GM12892 (cell line): ENCODE data around the gene KLHL40.

ENCODE experiments used
- POLR2A ChIP-seq: IDR thresholded peaks from 2 replicates; pipeline ENCODE4 v1.6.1; 2011; ENCODE audit warnings: low read depth, low read length, control low read depth
- POLR2AphosphoS5 ChIP-seq: IDR thresholded peaks from 2 replicates; pipeline ENCODE4 v1.6.1; 2011; ENCODE audit warnings: low read depth, low read length, control low read depth
- TAF1 ChIP-seq: IDR thresholded peaks from 2 replicates; pipeline ENCODE4 v1.6.1; 2011; ENCODE audit warnings: low read depth, mild to moderate bottlenecking, control low read depth, low read length, borderline replicate concordance

DNA sequence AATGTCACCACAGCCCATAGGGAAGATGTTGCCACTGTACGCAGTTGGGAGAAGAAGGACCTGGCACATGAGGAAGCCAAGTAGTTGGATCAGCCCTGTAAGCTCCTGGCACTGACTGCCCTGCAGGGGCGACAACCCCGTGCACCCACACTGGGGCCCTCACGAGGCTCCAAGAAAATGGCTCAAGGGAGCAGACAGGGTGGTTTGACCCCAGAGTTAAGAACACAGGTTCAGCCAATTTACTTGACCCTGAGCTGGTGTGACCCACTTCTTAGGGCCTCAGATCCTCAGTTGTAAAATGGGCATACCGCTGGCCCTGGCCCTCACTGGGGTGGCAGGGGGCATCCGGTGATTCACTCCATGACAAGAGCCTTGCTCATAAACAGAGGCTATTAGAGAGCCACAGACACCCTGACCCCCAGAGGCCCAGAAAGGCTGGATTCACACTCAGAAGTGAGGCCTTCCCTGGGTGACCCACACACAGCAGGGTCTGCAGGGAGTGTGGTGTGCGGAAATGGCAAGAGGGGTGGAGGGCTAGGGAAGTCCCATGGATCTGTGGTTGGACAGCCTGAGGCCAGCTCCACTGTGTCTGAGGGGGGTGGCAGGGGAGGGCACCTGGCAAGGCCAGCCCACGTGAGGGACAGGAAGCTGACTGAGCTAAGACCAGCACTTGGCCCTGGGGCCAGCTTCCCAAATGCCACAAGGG is 19.0 kb downstream of the KLHL40 start:
- TF ChIP-seq POLR2A (no peak), POLR2AphosphoS5 (no peak), TAF1 (no peak)
